WTC11 (cell line): ENCODE measurements around the gene PRR18. TPM values are rescaled to one million over a fixed set of nuclear protein-coding genes. Genes with fewer than 3 reads are reported as not detected.

Experiments
- ATAC-seq: fragments of 200-7000 bp; cut with Tn5 transposase; 2 replicates; pipeline ENCODE4 v1.10.0; 2021; ENCODE audit warnings: mild to moderate bottlenecking, moderate library complexity
- CTCF ChIA-PET: fragments of 300-600 bp; sonication (Branson Sonifier 250); formaldehyde crosslinking; loops from one replicate; lab custom pipeline; 2021; ENCODE audit warnings: antibody characterized with exemption; lab: Charles Lee
- POLR2A ChIA-PET: fragments of 350-600 bp; sonication (Branson Sonifier 250); formaldehyde crosslinking; loops from one replicate; lab custom pipeline; 2021; ENCODE audit warnings: antibody characterized with exemption; lab: Charles Lee
- DNase-seq: peaks from one replicate; pipeline ENCODE4 v3.0.0; 2021; ENCODE audit warnings: low spot score
- H3K27ac Mint-ChIP-seq: 2 replicates; pipeline ENCODE4 v1.8.0; 2021; ENCODE audit warnings: mixed read lengths
- H3K27me3 Mint-ChIP-seq: 2 replicates; pipeline ENCODE4 v1.8.0; 2021; ENCODE audit warnings: low read depth, mild to moderate bottlenecking, moderate library complexity, mixed read lengths
- H3K36me3 Mint-ChIP-seq: 2 replicates; pipeline ENCODE4 v1.8.0; 2021; ENCODE audit warnings: mixed read lengths
- H3K4me1 Mint-ChIP-seq: 2 replicates; pipeline ENCODE4 v1.8.0; 2022; ENCODE audit warnings: mixed read lengths
- H3K4me3 Mint-ChIP-seq: 2 replicates; pipeline ENCODE4 v1.8.0; 2021; ENCODE audit warnings: mild to moderate bottlenecking, moderate library complexity, mixed read lengths
- H3K9me3 Mint-ChIP-seq: 2 replicates; pipeline ENCODE4 v1.8.0; 2021; ENCODE audit warnings: mixed read lengths
- ATF2 ChIP-seq: sonication (generic); formaldehyde crosslinking; IDR thresholded peaks from 2 replicates; pipeline ENCODE4 v1.8.1; 2022; ENCODE audit warnings: low read depth, missing genetic modification reagents, borderline replicate concordance
- ATF3 ChIP-seq: sonication (generic); formaldehyde crosslinking; conservative IDR thresholded peaks from 2 replicates; pipeline ENCODE4 v1.8.1; 2022; ENCODE audit warnings: mild to moderate bottlenecking, missing genetic modification reagents
- CDX4 ChIP-seq: fragments of 250-450 bp; sonication (Bioruptor Pico); IDR thresholded peaks from 2 replicates; pipeline ENCODE4 v1.9.0; 2021; ENCODE audit warnings: moderate library complexity, mild to moderate bottlenecking, inconsistent platforms, borderline replicate concordance
- GABPB1 ChIP-seq: sonication (generic); formaldehyde crosslinking; IDR thresholded peaks from 2 replicates; pipeline ENCODE4 v1.8.1; 2023; ENCODE audit warnings: mild to moderate bottlenecking, missing genetic modification reagents
- GRHL2 ChIP-seq: fragments of 250-450 bp; sonication (Bioruptor Pico); IDR thresholded peaks from 2 replicates; pipeline ENCODE4 v1.8.0; 2022; ENCODE audit warnings: mild to moderate bottlenecking, moderate library complexity; ENCODE audit not compliant: insufficient replicate concordance, severe bottlenecking
- HMGXB4 ChIP-seq: sonication (generic); formaldehyde crosslinking; IDR thresholded peaks from 2 replicates; pipeline ENCODE4 v1.8.1; 2023; ENCODE audit warnings: mild to moderate bottlenecking, moderate library complexity, missing genetic modification reagents
- MXD4 ChIP-seq: fragments of 250-450 bp; sonication (Bioruptor Pico); IDR thresholded peaks from 2 replicates; pipeline ENCODE4 v1.8.0; 2021; ENCODE audit warnings: mild to moderate bottlenecking, moderate library complexity, borderline replicate concordance
- NR1H2 ChIP-seq: sonication (generic); formaldehyde crosslinking; IDR thresholded peaks from 2 replicates; pipeline ENCODE4 v1.9.0; 2021; ENCODE audit warnings: mild to moderate bottlenecking, moderate library complexity, missing genetic modification reagents
- NR2C2 ChIP-seq: sonication (generic); formaldehyde crosslinking; IDR thresholded peaks from 2 replicates; pipeline ENCODE4 v1.8.0; 2022; ENCODE audit warnings: mild to moderate bottlenecking, missing genetic modification reagents
- OVOL2 ChIP-seq: fragments of 250-450 bp; sonication (Bioruptor Pico); IDR thresholded peaks from 2 replicates; pipeline ENCODE4 v1.9.0; 2021; ENCODE audit warnings: mild to moderate bottlenecking, borderline replicate concordance
- PREB ChIP-seq: sonication (generic); formaldehyde crosslinking; IDR thresholded peaks from 2 replicates; pipeline ENCODE4 v1.8.1; 2022; ENCODE audit warnings: mild to moderate bottlenecking, missing genetic modification reagents, moderate library complexity, borderline replicate concordance
- SMAD3 ChIP-seq: sonication (generic); formaldehyde crosslinking; IDR thresholded peaks from 2 replicates; pipeline ENCODE4 v1.8.0; 2022; ENCODE audit warnings: missing genetic modification reagents, mild to moderate bottlenecking, borderline replicate concordance
- TCF7 ChIP-seq: sonication (generic); formaldehyde crosslinking; IDR thresholded peaks from 2 replicates; pipeline ENCODE4 v1.8.0; 2022; ENCODE audit warnings: mild to moderate bottlenecking, low read depth, missing genetic modification reagents, moderate library complexity
- USF1 ChIP-seq: sonication (generic); formaldehyde crosslinking; IDR thresholded peaks from 2 replicates; pipeline ENCODE4 v1.8.0; 2022; ENCODE audit warnings: mild to moderate bottlenecking, missing genetic modification reagents
- USF2 ChIP-seq: sonication (generic); formaldehyde crosslinking; IDR thresholded peaks from 2 replicates; pipeline ENCODE4 v1.8.1; 2023; ENCODE audit warnings: mild to moderate bottlenecking, missing genetic modification reagents, moderate library complexity
- ZBTB21 ChIP-seq: sonication (generic); formaldehyde crosslinking; IDR thresholded peaks from 2 replicates; pipeline ENCODE4 v1.8.1; 2023; ENCODE audit warnings: mild to moderate bottlenecking, missing genetic modification reagents, borderline replicate concordance
- ZNF121 ChIP-seq: sonication (generic); formaldehyde crosslinking; IDR thresholded peaks from 2 replicates; pipeline ENCODE4 v1.8.0; 2023; ENCODE audit warnings: missing genetic modification reagents
- total RNA-seq: library from RNA; stranded (reverse); gene quantifications from 3 replicates; pipeline ENCODE4 v1.2.3, GENCODE V29; 2021
- TF ChIP-seq, protein P1 (sequence below): sonication (generic); formaldehyde crosslinking; IDR thresholded peaks from 2 replicates; pipeline ENCODE4 v1.8.0; 2022; ENCODE audit warnings: mild to moderate bottlenecking, missing genetic modification reagents
- TF ChIP-seq, protein P2 (sequence below): fragments of 250-450 bp; sonication (Bioruptor Pico); IDR thresholded peaks from 2 replicates; pipeline ENCODE4 v1.8.0; 2021; ENCODE audit warnings: mild to moderate bottlenecking
- TF ChIP-seq, protein P3 (sequence below): fragments of 250-450 bp; sonication (Bioruptor Pico); IDR thresholded peaks from 2 replicates; pipeline ENCODE4 v1.9.0; 2021; ENCODE audit warnings: mild to moderate bottlenecking

PRR18 gene
- total RNA-seq, 1 experiment from 2014 or later, result 0.52 TPM

GRCh38 chr6:166310634-166311033 is 2.4 kb upstream of the PRR18 start:
- ATAC-seq (no peak), DNase-seq (no peak)
- ChIA-PET CTCF (interaction anchor here (1.1 to 2.4 kb wide), 3 partner anchors 20 to 90 kb away, joined by 3 to 15 read pairs (median 12); no protein-coding TSS in a partner anchor), POLR2A (no interaction called here)
- Mint-ChIP-seq H3K9me3 (no peaks in the 10 kb centered on the region), H3K36me3 (no peaks in the 10 kb centered on the region), H3K27ac (no peak overlapping the region), H3K4me3 (no peak overlapping the region), H3K27me3 (peaks cover 45% of the 10 kb centered on the region), H3K4me1 (peaks cover 18% of the 10 kb centered on the region)
- no peak for TF ChIP-seq TCF7 (CRISPR knock-in tag)
- TF ChIP-seq NR2C2 (CRISPR knock-in tag), result no peak
- 0 out of 2 replicates have a peak, but pooled peaks have one; percentile 46 for TF ChIP-seq GABPB1 (CRISPR knock-in tag)

DNA sequence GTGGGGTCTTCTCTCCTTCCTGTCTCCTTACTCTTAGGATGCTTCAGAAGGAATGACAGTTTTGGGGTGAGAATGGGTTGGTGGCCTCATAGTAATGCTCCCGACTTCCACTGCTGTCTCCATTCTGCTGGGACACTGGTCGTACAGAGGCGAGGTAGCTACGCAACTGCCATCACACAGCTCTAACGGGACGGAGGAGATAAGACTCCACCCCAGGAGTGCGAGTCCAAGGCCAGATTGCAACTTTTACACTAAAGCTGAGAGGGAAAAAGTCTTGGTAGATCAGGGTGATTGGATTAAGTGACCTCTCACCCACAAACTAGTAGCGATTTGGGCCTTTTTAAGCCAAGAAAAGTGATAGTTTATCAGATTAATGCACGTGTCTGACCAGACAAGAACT is 1.8 kb upstream of the PRR18 start:
- CTCF ChIA-PET, result interaction anchor here (1.7 to 2.4 kb wide), 3 partner anchors 28 to 91 kb away, joined by 3 to 15 read pairs (median 12); no protein-coding TSS in a partner anchor
- Mint-ChIP-seq H3K36me3 (no peaks in the 10 kb centered on the region), H3K27ac (no peak overlapping the region), H3K4me1 (peaks cover 18% of the 10 kb centered on the region), H3K27me3 (peaks cover 51% of the 10 kb centered on the region), H3K4me3 (no peak overlapping the region), H3K9me3 (no peaks in the 10 kb centered on the region)
- DNase-seq (no peak), ATAC-seq (no peak)
- no peak for TF ChIP-seq SMAD3 (CRISPR knock-in tag)
- TF ChIP-seq, protein P1, sequence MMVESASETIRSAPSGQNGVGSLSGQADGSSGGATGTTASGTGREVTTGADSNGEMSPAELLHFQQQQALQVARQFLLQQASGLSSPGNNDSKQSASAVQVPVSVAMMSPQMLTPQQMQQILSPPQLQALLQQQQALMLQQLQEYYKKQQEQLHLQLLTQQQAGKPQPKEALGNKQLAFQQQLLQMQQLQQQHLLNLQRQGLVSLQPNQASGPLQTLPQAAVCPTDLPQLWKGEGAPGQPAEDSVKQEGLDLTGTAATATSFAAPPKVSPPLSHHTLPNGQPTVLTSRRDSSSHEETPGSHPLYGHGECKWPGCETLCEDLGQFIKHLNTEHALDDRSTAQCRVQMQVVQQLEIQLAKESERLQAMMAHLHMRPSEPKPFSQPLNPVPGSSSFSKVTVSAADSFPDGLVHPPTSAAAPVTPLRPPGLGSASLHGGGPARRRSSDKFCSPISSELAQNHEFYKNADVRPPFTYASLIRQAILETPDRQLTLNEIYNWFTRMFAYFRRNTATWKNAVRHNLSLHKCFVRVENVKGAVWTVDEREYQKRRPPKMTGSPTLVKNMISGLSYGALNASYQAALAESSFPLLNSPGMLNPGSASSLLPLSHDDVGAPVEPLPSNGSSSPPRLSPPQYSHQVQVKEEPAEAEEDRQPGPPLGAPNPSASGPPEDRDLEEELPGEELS (CRISPR knock-in tag), result no peak
- TF ChIP-seq NR1H2 (CRISPR knock-in tag), result no peak
- no peak for TF ChIP-seq MXD4 (CRISPR knock-in tag)
- TF ChIP-seq, protein P2, sequence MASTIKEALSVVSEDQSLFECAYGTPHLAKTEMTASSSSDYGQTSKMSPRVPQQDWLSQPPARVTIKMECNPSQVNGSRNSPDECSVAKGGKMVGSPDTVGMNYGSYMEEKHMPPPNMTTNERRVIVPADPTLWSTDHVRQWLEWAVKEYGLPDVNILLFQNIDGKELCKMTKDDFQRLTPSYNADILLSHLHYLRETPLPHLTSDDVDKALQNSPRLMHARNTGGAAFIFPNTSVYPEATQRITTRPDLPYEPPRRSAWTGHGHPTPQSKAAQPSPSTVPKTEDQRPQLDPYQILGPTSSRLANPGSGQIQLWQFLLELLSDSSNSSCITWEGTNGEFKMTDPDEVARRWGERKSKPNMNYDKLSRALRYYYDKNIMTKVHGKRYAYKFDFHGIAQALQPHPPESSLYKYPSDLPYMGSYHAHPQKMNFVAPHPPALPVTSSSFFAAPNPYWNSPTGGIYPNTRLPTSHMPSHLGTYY (CRISPR knock-in tag), result no peak
- TF ChIP-seq OVOL2 (CRISPR knock-in tag), result no peak
- no peak for TF ChIP-seq PREB (CRISPR knock-in tag)
- TF ChIP-seq GRHL2 (CRISPR knock-in tag), result no peak
- no peak for TF ChIP-seq CDX4 (CRISPR knock-in tag)
- TF ChIP-seq ZBTB21, result no peak
- TF ChIP-seq ATF2 (CRISPR knock-in tag), result no peak
- TF ChIP-seq USF1 (CRISPR knock-in tag), result no peak
- no peak for TF ChIP-seq USF2 (CRISPR knock-in tag)
- TF ChIP-seq ZNF121 (CRISPR knock-in tag), result no peak
- TF ChIP-seq HMGXB4 (CRISPR knock-in tag), result no peak
- TF ChIP-seq, protein P3, sequence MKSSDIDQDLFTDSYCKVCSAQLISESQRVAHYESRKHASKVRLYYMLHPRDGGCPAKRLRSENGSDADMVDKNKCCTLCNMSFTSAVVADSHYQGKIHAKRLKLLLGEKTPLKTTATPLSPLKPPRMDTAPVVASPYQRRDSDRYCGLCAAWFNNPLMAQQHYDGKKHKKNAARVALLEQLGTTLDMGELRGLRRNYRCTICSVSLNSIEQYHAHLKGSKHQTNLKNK (CRISPR knock-in tag), result no peak
- no peak for TF ChIP-seq GABPB1 (CRISPR knock-in tag)
- TF ChIP-seq ATF3 (CRISPR knock-in tag), result no peak
- POLR2A ChIA-PET, result no interaction called here
